K562 (cell line): ENCODE results near the gene C10orf90. TPM values are rescaled to one million over a fixed set of nuclear protein-coding genes. Genes with fewer than 3 reads are reported as not detected.

Source experiments
- ATAC-seq: fragments of 200-7000 bp; cut with Tn5 transposase; 3 replicates; pipeline ENCODE4 v1.9.1; 2020; ENCODE audit warnings: moderate library complexity
- BruUV-seq: library from RNA; stranded (reverse); fragments of 400-500 nt; replicated peaks from 2 replicates; lab custom pipeline; 2021; lab: Mats Ljungman, UMichigan
- CTCF ChIA-PET: fragments of 300-600 bp; formaldehyde crosslinking; extraction: SDS; loops from one replicate; lab custom pipeline; 2021; ENCODE audit warnings: low intra/inter-chr PET ratio; lab: Yijun Ruan, JAX
- POLR2A ChIA-PET: fragments of 300-600, 350-650 bp; sonication (Branson Sonifier 250); formaldehyde crosslinking; extraction: SDS; loops from one replicate; lab custom pipeline; 2021; ENCODE audit warnings: antibody characterized with exemption, inconsistent platforms; lab: Yijun Ruan, JAX
- DNase-seq, 4 experiments: peaks; one replicate each; pipeline versions ENCODE4 v3.0.0 to v3.0.0-alpha.2; 2011 to 2018; ENCODE audit warnings: low spot score in 3 of 4, mixed read lengths in 3 of 4; ENCODE audit errors: extremely low read depth in 1 of 4
- FAIRE-seq: peaks from 2 replicates; lab custom pipeline; 2011; peaks lifted over from hg19 to GRCh38; lab: Jason Lieb, UNC
- H2AFZ ChIP-seq: 2 replicates; pipeline ENCODE4 v1.6.0; 2011; ENCODE audit warnings: low read depth, low read length, control low read depth, inconsistent platforms
- H3K27ac ChIP-seq: fragments of 200-600 bp; 3 replicates; pipeline ENCODE4 v1.8.0; 2011; ENCODE audit warnings: low read depth, mild to moderate bottlenecking, control low read depth, inconsistent platforms, low read length, moderate library complexity, mixed read lengths; ENCODE audit errors: extremely low read depth
- H3K27me3 ChIP-seq, 2 experiments: fragments of 300-600 bp in 1 of 2; 2 replicates in 1 of 2; 3 replicates in 1 of 2; pipeline versions ENCODE4 v1.6.0 to v1.8.0; 2011; ENCODE audit warnings: inconsistent platforms in 2 of 2, low read length in 2 of 2, mild to moderate bottlenecking in 1 of 2, mixed read lengths in 1 of 2, moderate library complexity in 1 of 2; ENCODE audit not compliant: control insufficient read depth in 2 of 2, insufficient read depth in 2 of 2
- H3K36me3 ChIP-seq: fragments of 300-600 bp; 3 replicates; pipeline ENCODE4 v1.8.0; 2011; ENCODE audit warnings: mild to moderate bottlenecking, low read length, inconsistent platforms; ENCODE audit not compliant: control insufficient read depth, insufficient read depth
- H3K4me1 ChIP-seq, 2 experiments: fragments of 200-600 bp in 1 of 2; replicated peaks in 1 of 2; 2 replicates in 1 of 2; 3 replicates in 1 of 2; pipeline versions ENCODE4 v1.5.1 to v1.8.0; 2011; ENCODE audit warnings: inconsistent platforms in 2 of 2, low read length in 2 of 2, mild to moderate bottlenecking in 1 of 2, mixed read lengths in 1 of 2, moderate library complexity in 1 of 2; ENCODE audit not compliant: control insufficient read depth in 2 of 2, insufficient read depth in 2 of 2
- H3K4me2 ChIP-seq: 2 replicates; pipeline ENCODE4 v1.6.1; 2011; ENCODE audit warnings: low read length, control low read depth, inconsistent platforms, mixed read lengths; ENCODE audit not compliant: insufficient read depth
- H3K4me3 ChIP-seq: fragments of 200-600 bp; sonication (generic), shearing (Covaris generic); 2 replicates; pipeline ENCODE4 v1.5.1; 2016; ENCODE audit warnings: control low read depth, inconsistent platforms
- H3K79me2 ChIP-seq: fragments of 200-600 bp; 3 replicates; pipeline ENCODE4 v1.8.0; 2011; ENCODE audit warnings: low read length, inconsistent platforms; ENCODE audit not compliant: control insufficient read depth, insufficient read depth
- H3K9ac ChIP-seq, 2 experiments: 2 replicates each; pipeline versions ENCODE4 v1.6.0 to v1.6.1; 2011; ENCODE audit warnings: low read depth in 2 of 2, low read length in 2 of 2, control low read depth in 1 of 2, inconsistent platforms in 1 of 2, mild to moderate bottlenecking in 1 of 2, mixed read lengths in 1 of 2; ENCODE audit not compliant: insufficient read depth in 1 of 2
- H3K9me1 ChIP-seq: one replicate; pipeline ENCODE4 v1.6.0; 2011; ENCODE audit warnings: inconsistent platforms, mild to moderate bottlenecking, low read length, moderate library complexity; ENCODE audit not compliant: control insufficient read depth, insufficient read depth
- H3K9me3 ChIP-seq: replicated peaks from 2 replicates; pipeline ENCODE4 v1.5.1; 2011; ENCODE audit warnings: low read depth, low read length, inconsistent platforms; ENCODE audit not compliant: control insufficient read depth, insufficient read depth
- H4K20me1 ChIP-seq: replicated peaks from 2 replicates; pipeline ENCODE4 v1.6.1; 2011; ENCODE audit warnings: low read length, inconsistent platforms, mixed read lengths; ENCODE audit not compliant: control insufficient read depth, insufficient read depth
- ATF4 ChIP-seq: fragments of 450-650 bp; formaldehyde crosslinking; IDR thresholded peaks from 2 replicates; pipeline ENCODE4 v1.4.0; 2022; ENCODE audit warnings: mild to moderate bottlenecking, moderate library complexity
- FOXM1 ChIP-seq, 2 experiments: fragments of 450-650 bp in 1 of 2; sonication (generic) in 1 of 2; formaldehyde crosslinking in 1 of 2; IDR thresholded peaks; 2 replicates each; pipeline versions ENCODE4 v1.6.1 to v1.9.0; 2017 to 2022; ENCODE audit warnings: low read depth in 2 of 2, mild to moderate bottlenecking in 2 of 2, missing genetic modification reagents in 1 of 2, moderate library complexity in 1 of 2
- MCM5 ChIP-seq: fragments of 450-650 bp; IDR thresholded peaks from 2 replicates; pipeline ENCODE4 v1.6.1; 2016; ENCODE audit warnings: low read depth
- NFE2 ChIP-seq: IDR thresholded peaks from 2 replicates; pipeline ENCODE4 v1.6.1; 2014; ENCODE audit warnings: antibody characterized with exemption, low read depth
- PATZ1 ChIP-seq: fragments of 250-450 bp; sonication (Bioruptor Pico); IDR thresholded peaks from 2 replicates; pipeline ENCODE4 v1.5.0; 2020; ENCODE audit warnings: mild to moderate bottlenecking, borderline replicate concordance
- PRPF4 ChIP-seq: fragments of 200-400 bp; formaldehyde crosslinking; IDR thresholded peaks from one replicate; pipeline ENCODE4 v1.6.1; 2017; ENCODE audit warnings: low read length, low read depth, mild to moderate bottlenecking; ENCODE audit not compliant: insufficient read depth, poor library complexity, severe bottlenecking
- RNF2 ChIP-seq: sonication (generic); IDR thresholded peaks from 2 replicates; pipeline ENCODE4 v1.6.1; 2016
- SMC3 ChIP-seq: conservative IDR thresholded peaks from 2 replicates; pipeline ENCODE4 v1.6.1; 2011; ENCODE audit warnings: low read depth, low read length, improper control_type of control experiment; ENCODE audit not compliant: insufficient read depth
- TAF7 ChIP-seq: fragments of 450-650 bp; IDR thresholded peaks from 2 replicates; pipeline ENCODE4 v1.6.1; 2016; ENCODE audit warnings: missing genetic modification characterization, missing compliant biosample characterization
- TCF15 ChIP-seq: fragments of 250-450 bp; sonication (Bioruptor Pico); IDR thresholded peaks from 2 replicates; pipeline ENCODE4 v1.8.0; 2022; ENCODE audit warnings: moderate library complexity, mild to moderate bottlenecking, inconsistent platforms
- TCFL5 ChIP-seq: fragments of 250-450 bp; sonication (Bioruptor Pico); conservative IDR thresholded peaks from 2 replicates; pipeline ENCODE4 v1.6.1; 2021; ENCODE audit warnings: mild to moderate bottlenecking, moderate library complexity, matching md5 sums
- TOE1 ChIP-seq, 2 experiments: fragments of 450-650 bp in 1 of 2; sonication (generic) in 1 of 2; formaldehyde crosslinking in 1 of 2; IDR thresholded peaks; 2 replicates each; pipeline versions ENCODE4 v1.7.1 to v1.8.0; 2016 to 2022; ENCODE audit warnings: borderline replicate concordance in 2 of 2, mild to moderate bottlenecking in 2 of 2, antibody characterized with exemption in 1 of 2, inconsistent platforms in 1 of 2, low read depth in 1 of 2, missing genetic modification reagents in 1 of 2, moderate library complexity in 1 of 2
- ZBTB34 ChIP-seq: fragments of 250-450 bp; sonication (Bioruptor Pico); IDR thresholded peaks from 2 replicates; pipeline ENCODE4 v1.8.0; 2021; ENCODE audit warnings: mild to moderate bottlenecking, moderate library complexity
- ZFP36 ChIP-seq: fragments of 150-350 bp; IDR thresholded peaks from 2 replicates; pipeline ENCODE4 v1.6.1; 2018; ENCODE audit warnings: low read length, low read depth; ENCODE audit not compliant: partially characterized antibody
- ZNF347 ChIP-seq: fragments of 450-650 bp; formaldehyde crosslinking; IDR thresholded peaks from 2 replicates; pipeline ENCODE4 v1.4.0; 2020; ENCODE audit warnings: low read depth, mild to moderate bottlenecking, moderate library complexity
- ZNF696 ChIP-seq: fragments of 250-450 bp; sonication (Bioruptor Pico); conservative IDR thresholded peaks from 2 replicates; pipeline ENCODE4 v1.4.0; 2020; ENCODE audit warnings: mild to moderate bottlenecking, moderate library complexity
- WGBS: fragments of 100-300 bp; shearing (Covaris generic); methylation state at CpG from one replicate; pipeline ENCODE4 v1.1.6; 2016; ENCODE audit warnings: low coverage, mixed read lengths; ENCODE audit not compliant: insufficient coverage; ENCODE audit errors: missing lambda C conversion rate; 5-methylcytosine and 5-hydroxymethylcytosine counted together
- in situ Hi-C: fragments of 300-500 bp; cut with MboI; formaldehyde crosslinking; loops from 4 replicates; pipeline ENCODE4 v1.15.0; 2018; ENCODE audit warnings: inconsistent platforms, mixed read lengths
- intact Hi-C: fragments of 100-400 bp; cut with micrococcal nuclease; formaldehyde crosslinking; loops from 2 replicates; pipeline ENCODE4 v1.14.2; 2022
- polyA plus RNA-seq, 8 experiments: library from polyadenylated mRNA; depleted of rRNA in 4 of 8; stranded (reverse) in 5 of 8; unstranded in 3 of 8; fragments of >200 nt; fragmentation: Nextera tagmentation in 2 of 8; fragmentation: Illumina TruSeq in 1 of 8; extraction: Ambion mirVana in 2 of 8; extraction: Trizol in 1 of 8; gene quantifications; 2 replicates each; pipeline versions ENCODE4 v1.2.1 to v1.2.3, GENCODE V29; 2011 to 2014; ENCODE audit warnings: inconsistent platforms in 1 of 8, missing spikeins in 1 of 8
- total RNA-seq, 7 experiments: library from RNA; depleted of rRNA in 6 of 7; stranded (reverse); fragments of >200 nt in 6 of 7; fragmentation: Illumina TruSeq in 2 of 7; extraction: Trizol in 2 of 7; gene quantifications; 2 replicates each; pipeline versions ENCODE4 v1.2.1 to v1.2.3, GENCODE V29; 2011 to 2021; ENCODE audit warnings: low replicate concordance in 1 of 7

Gene C10orf90
- total and polyA plus RNA-seq, 9 of the 15 experiments (the other 6 are each of a cell fraction or from before 2014, with no cell fraction given) = not detected

GRCh38 chr10:126397640-126398382 lies 272.7 kb downstream of the C10orf90 start:
- no TSS peak for BruUV-seq
- intact Hi-C loops = no loop called here
- Histone ChIP-seq H3K9me3 (no peaks in the 10 kb centered on the region), H3K27ac (no peak overlapping the region), H3K79me2 (no peaks in the 10 kb centered on the region), H3K4me2 (no peak overlapping the region), H3K9me1 (no peaks in the 10 kb centered on the region), H3K4me3 (no peak overlapping the region), H4K20me1 (no peaks in the 10 kb centered on the region), H3K9ac (no peak overlapping the region), H3K36me3 (no peaks in the 10 kb centered on the region), H2AFZ (no peak overlapping the region), H3K27me3 (no peaks in the 10 kb centered on the region), H3K4me1 (no peaks in the 10 kb centered on the region)
- no peak for DNase-seq
- FAIRE-seq = no peak
- CTCF ChIA-PET = no interaction called here
- POLR2A ChIA-PET = no interaction called here
- ATAC-seq = no peak
- WGBS = 0% methylated on average over 4 of the region's 4 CpGs
- in situ Hi-C loops = no loop called here
- TF ChIP-seq FOXM1 (IDR thresholded peaks at IDR 0.05; ENCODE audit: low read depth) (no peak), FOXM1 (CRISPR knock-in tag; IDR thresholded peaks at IDR 0.05; ENCODE audit: low read depth) (no peak), TAF7 (tag) (no peak), TOE1 (IDR thresholded peaks at IDR 0.05; ENCODE audit: borderline replicate concordance) (no peak), TOE1 (CRISPR knock-in tag; IDR thresholded peaks at IDR 0.05; ENCODE audit: borderline replicate concordance, low read depth) (no peak), SMC3 (no peak), ZNF347 (CRISPR knock-in tag) (no peak), PRPF4 (no peak), PATZ1 (no peak), NFE2 (no peak), TCFL5 (CRISPR knock-in tag) (no peak), RNF2 (no peak), ZBTB34 (no peak), TCF15 (no peak), ATF4 (CRISPR knock-in tag) (no peak), ZNF696 (CRISPR knock-in tag) (no peak), MCM5 (no peak), ZFP36 (no peak)
